ENCODE results near the gene ROBO1. TPM values are rescaled to one million over a fixed set of nuclear protein-coding genes. Genes with fewer than 3 reads are reported as not detected.

Gene ROBO1
- total RNA-seq, 1 donor from 2014 or later = 250 TPM

- Mint-ChIP-seq H3K36me3 (ENCODE audit: low read depth, unreplicated experiment) (no peaks in the 10 kb centered on the region), H3K27ac (ENCODE audit: unreplicated experiment) (no peak overlapping the region), H3K27me3 (ENCODE audit: unreplicated experiment) (no peaks in the 10 kb centered on the region), H3K9me3 (ENCODE audit: unreplicated experiment) (no peaks in the 10 kb centered on the region), H3K4me3 (ENCODE audit: unreplicated experiment) (no peak overlapping the region), H3K4me1 (ENCODE audit: unreplicated experiment) (peaks cover under 1% of the 10 kb centered on the region)
- no peak for DNase-seq (ENCODE audit: low spot score)
- TF ChIP-seq, protein P1, sequence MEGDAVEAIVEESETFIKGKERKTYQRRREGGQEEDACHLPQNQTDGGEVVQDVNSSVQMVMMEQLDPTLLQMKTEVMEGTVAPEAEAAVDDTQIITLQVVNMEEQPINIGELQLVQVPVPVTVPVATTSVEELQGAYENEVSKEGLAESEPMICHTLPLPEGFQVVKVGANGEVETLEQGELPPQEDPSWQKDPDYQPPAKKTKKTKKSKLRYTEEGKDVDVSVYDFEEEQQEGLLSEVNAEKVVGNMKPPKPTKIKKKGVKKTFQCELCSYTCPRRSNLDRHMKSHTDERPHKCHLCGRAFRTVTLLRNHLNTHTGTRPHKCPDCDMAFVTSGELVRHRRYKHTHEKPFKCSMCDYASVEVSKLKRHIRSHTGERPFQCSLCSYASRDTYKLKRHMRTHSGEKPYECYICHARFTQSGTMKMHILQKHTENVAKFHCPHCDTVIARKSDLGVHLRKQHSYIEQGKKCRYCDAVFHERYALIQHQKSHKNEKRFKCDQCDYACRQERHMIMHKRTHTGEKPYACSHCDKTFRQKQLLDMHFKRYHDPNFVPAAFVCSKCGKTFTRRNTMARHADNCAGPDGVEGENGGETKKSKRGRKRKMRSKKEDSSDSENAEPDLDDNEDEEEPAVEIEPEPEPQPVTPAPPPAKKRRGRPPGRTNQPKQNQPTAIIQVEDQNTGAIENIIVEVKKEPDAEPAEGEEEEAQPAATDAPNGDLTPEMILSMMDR (IDR thresholded peaks at IDR 0.05; ENCODE audit: unreplicated experiment) = no peak
Measured at GRCh38 chr3:79172241-79172640, 595.6 kb downstream of the ROBO1 start.

- Mint-ChIP-seq H3K27ac (ENCODE audit: unreplicated experiment) (no peak overlapping the region), H3K4me3 (ENCODE audit: unreplicated experiment) (no peak overlapping the region), H3K27me3 (ENCODE audit: unreplicated experiment) (no peaks in the 10 kb centered on the region), H3K4me1 (ENCODE audit: unreplicated experiment) (no peaks in the 10 kb centered on the region), H3K9me3 (ENCODE audit: unreplicated experiment) (no peaks in the 10 kb centered on the region), H3K36me3 (ENCODE audit: low read depth, unreplicated experiment) (no peaks in the 10 kb centered on the region)
- DNase-seq (ENCODE audit: low spot score) = no peak
- TF ChIP-seq, protein P1 (IDR thresholded peaks at IDR 0.05; ENCODE audit: unreplicated experiment) = no peak
Measured at GRCh38 chr3:79170021-79170420, 597.8 kb downstream of the ROBO1 start.

DNA sequence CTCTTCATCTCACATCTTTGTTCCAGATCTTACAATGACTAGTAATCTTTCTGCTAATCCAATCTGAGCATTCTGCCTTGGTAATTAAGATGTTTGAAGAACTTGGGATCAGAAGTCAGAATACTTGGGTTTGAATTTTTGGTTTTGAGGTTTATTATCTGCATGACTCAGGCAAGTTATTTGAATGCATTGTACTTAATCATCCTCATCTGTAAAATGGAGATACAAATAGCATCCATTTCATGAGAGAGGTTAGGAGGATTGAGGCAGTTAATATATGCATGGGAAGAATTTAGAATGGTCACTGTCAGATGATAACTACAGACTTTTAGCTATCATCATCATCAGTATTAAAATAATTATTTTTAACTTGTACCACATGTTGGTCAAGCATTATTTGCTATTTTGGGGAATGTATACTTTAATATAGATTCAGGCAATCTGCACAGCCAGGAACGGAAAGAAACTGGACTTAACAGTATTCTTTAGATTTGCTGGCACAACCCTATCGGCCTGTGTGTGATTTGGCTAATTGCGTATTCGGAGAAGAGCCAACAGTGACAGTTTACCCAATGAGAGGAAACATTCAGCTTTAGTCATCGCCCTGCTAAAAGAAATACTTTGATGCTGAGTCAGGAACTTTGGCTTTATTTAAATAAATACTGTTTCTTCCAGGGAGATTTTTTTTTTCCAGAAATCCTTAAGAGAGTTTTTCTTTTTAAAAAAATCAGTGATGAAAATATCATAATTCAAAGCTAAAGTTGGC is 600.0 kb downstream of the ROBO1 start:
- Mint-ChIP-seq H3K36me3 (ENCODE audit: low read depth, unreplicated experiment) (no peaks in the 10 kb centered on the region), H3K4me3 (ENCODE audit: unreplicated experiment) (no peak overlapping the region), H3K9me3 (ENCODE audit: unreplicated experiment) (no peaks in the 10 kb centered on the region), H3K27me3 (ENCODE audit: unreplicated experiment) (peaks cover 2% of the 10 kb centered on the region), H3K4me1 (ENCODE audit: unreplicated experiment) (no peaks in the 10 kb centered on the region), H3K27ac (ENCODE audit: unreplicated experiment) (no peak overlapping the region)
- DNase-seq (ENCODE audit: low spot score) = no peak
- TF ChIP-seq, protein P1 (IDR thresholded peaks at IDR 0.05; ENCODE audit: unreplicated experiment) = no peak

GRCh38 chr3:79162653-79163052 is 605.1 kb downstream of the ROBO1 start:
- Mint-ChIP-seq H3K4me1 (ENCODE audit: unreplicated experiment) (no peaks in the 10 kb centered on the region), H3K4me3 (ENCODE audit: unreplicated experiment) (no peak overlapping the region), H3K36me3 (ENCODE audit: low read depth, unreplicated experiment) (no peaks in the 10 kb centered on the region), H3K27me3 (ENCODE audit: unreplicated experiment) (peaks cover 2% of the 10 kb centered on the region), H3K27ac (ENCODE audit: unreplicated experiment) (no peak overlapping the region), H3K9me3 (ENCODE audit: unreplicated experiment) (no peaks in the 10 kb centered on the region)
- TF ChIP-seq, protein P1 (IDR thresholded peaks at IDR 0.05; ENCODE audit: unreplicated experiment) = no peak
- no peak for DNase-seq (ENCODE audit: low spot score)

DNA sequence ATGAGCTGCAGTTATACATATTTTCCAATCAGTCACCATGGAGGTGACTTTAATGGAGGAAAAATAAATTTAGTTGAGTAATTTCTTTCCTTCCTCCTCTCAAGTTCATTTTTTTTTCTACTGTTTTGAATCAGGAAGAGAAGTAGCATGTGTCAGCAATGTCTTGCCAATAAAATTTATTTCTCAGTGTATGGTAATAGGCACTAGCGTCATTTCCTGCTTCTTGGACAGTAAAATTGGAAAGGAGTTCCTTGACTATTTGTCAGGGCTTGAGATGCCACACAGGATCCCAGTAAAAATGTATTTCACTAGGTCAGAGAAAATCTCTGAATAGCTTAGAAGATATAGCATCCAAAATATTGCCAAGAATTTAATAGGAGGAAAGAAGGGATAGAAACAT is 605.9 kb downstream of the ROBO1 start:
- H3K36me3 Mint-ChIP-seq (ENCODE audit: low read depth, unreplicated experiment) = no peaks in the 10 kb centered on the region

More for the DNA sequence above, 605.9 kb downstream of the ROBO1 start:
- H3K4me1 Mint-ChIP-seq (ENCODE audit: unreplicated experiment) = no peaks in the 10 kb centered on the region
- H3K9me3 Mint-ChIP-seq (ENCODE audit: unreplicated experiment) = no peaks in the 10 kb centered on the region
- TF ChIP-seq, protein P1 (IDR thresholded peaks at IDR 0.05; ENCODE audit: unreplicated experiment) = no peak
- no peak overlapping the region for H3K4me3 Mint-ChIP-seq (ENCODE audit: unreplicated experiment)
- H3K27me3 Mint-ChIP-seq (ENCODE audit: unreplicated experiment) = peaks cover 2% of the 10 kb centered on the region
- DNase-seq (ENCODE audit: low spot score) = no peak
- no peak overlapping the region for H3K27ac Mint-ChIP-seq (ENCODE audit: unreplicated experiment)

Data from endothelial cell (in vitro differentiated cells).